ENCODE data around the gene NOS1.

Gene NOS1

GRCh38 chr12:117359029-117359845 is 2.2 kb downstream of the NOS1 start:
- TF ChIP-seq CTCF (IDR thresholded peaks at IDR 0.05) = no peak
- no peak for TF ChIP-seq ZFX (IDR thresholded peaks at IDR 0.05; ENCODE audit: borderline replicate concordance)
- no peak overlapping the region for H3K27ac ChIP-seq

- TF ChIP-seq CTCF (IDR thresholded peaks at IDR 0.05) (no peak), ZFX (IDR thresholded peaks at IDR 0.05; ENCODE audit: borderline replicate concordance) (no peak)
Measured at GRCh38 chr12:117356048-117356447, 5.4 kb downstream of the NOS1 start.

GRCh38 chr12:117352883-117353282 is 8.5 kb downstream of the NOS1 start:
- TF ChIP-seq ZFX (IDR thresholded peaks at IDR 0.05; ENCODE audit: borderline replicate concordance) (no peak), CTCF (IDR thresholded peaks at IDR 0.05) (no peak)
- no peak overlapping the region for H3K27ac ChIP-seq

More at GRCh38 chr12:117356048-117356447, 5.4 kb downstream of the NOS1 start:
- H3K27ac ChIP-seq = no peak overlapping the region

- TF ChIP-seq CTCF (IDR thresholded peaks at IDR 0.05) = no peak
- TF ChIP-seq ZFX (IDR thresholded peaks at IDR 0.05; ENCODE audit: borderline replicate concordance) = no peak
- no peak overlapping the region for H3K27ac ChIP-seq
Measured at GRCh38 chr12:117352206-117352605, 9.2 kb downstream of the NOS1 start.

GRCh38 chr12:117350140-117350539 is 11.3 kb downstream of the NOS1 start:
- TF ChIP-seq ZFX (IDR thresholded peaks at IDR 0.05; ENCODE audit: borderline replicate concordance) = no peak
- no peak for TF ChIP-seq CTCF (IDR thresholded peaks at IDR 0.05)
- H3K27ac ChIP-seq = no peak overlapping the region

GRCh38 chr12:117347588-117347987 is 13.8 kb downstream of the NOS1 start:
- no peak overlapping the region for H3K27ac ChIP-seq
- TF ChIP-seq CTCF (IDR thresholded peaks at IDR 0.05) = no peak
- TF ChIP-seq ZFX (IDR thresholded peaks at IDR 0.05; ENCODE audit: borderline replicate concordance) = no peak

- TF ChIP-seq CTCF (IDR thresholded peaks at IDR 0.05) (no peak), ZFX (IDR thresholded peaks at IDR 0.05; ENCODE audit: borderline replicate concordance) (no peak)
- H3K27ac ChIP-seq = no peak overlapping the region
Measured at GRCh38 chr12:117344716-117345115, 16.7 kb downstream of the NOS1 start.

Data from 22Rv1 (cell line).